SH-SY5Y (cell line): ENCODE measurements around the gene KLHL29.

Experiments used
- GATA2 ChIP-seq: IDR thresholded peaks from 2 replicates; pipeline ENCODE4 v1.6.1; 2011; ENCODE audit warnings: mild to moderate bottlenecking, low read depth, low read length
- GATA3 ChIP-seq: IDR thresholded peaks from 2 replicates; pipeline ENCODE4 v1.6.1; 2011; ENCODE audit warnings: low read depth, mild to moderate bottlenecking, low read length, moderate library complexity

- no peak for TF ChIP-seq GATA3
- no peak for TF ChIP-seq GATA2
Observed at GRCh38 chr2:23417310-23417709, 32.3 kb downstream of the KLHL29 start.
